Measurements from ENCODE around the gene OR5M3. TPM values are rescaled to one million over a fixed set of nuclear protein-coding genes. Genes with fewer than 3 reads are reported as not detected.

Gene OR5M3
- total and polyA plus RNA-seq, 2 donors (not counting 1 experiment from before 2014, with no cell fraction given) = not detected

DNA sequence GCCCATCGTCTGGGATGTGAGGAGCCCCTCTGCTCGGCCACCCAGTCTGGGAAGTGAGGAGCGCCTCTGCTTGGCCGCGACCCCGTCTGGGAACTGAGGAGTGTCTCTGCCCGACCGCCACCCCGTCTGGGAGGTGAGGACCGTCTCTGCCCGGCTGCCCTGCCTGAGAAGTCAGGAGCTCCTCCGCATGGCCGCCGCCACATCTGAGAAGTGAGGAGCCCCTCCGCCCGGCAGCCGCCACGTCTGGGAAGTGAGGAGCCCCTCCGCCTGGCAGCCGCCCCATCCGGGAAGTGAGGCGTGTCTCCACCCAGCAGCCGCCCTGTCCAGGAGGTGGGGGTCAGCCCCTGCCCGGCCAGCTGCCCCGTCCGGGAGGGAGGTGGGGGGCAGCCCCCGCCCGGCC lies 23.9 kb upstream of the OR5M3 start:
- Histone ChIP-seq H4K20me1 (ENCODE audit: control insufficient read depth, insufficient read depth, low read length, poor library complexity, severe bottlenecking) (no peaks in the 10 kb centered on the region), H3K9ac (ENCODE audit: low read length) (no peak overlapping the region), H3K27ac (ENCODE audit: low read length in 2 of 2) (no peak overlapping the region), H3K9me3 (ENCODE audit: control extremely low read depth in 1 of 3, control insufficient read depth in 2 of 3, insufficient read depth in 1 of 3, low read length in 2 of 3) (peaks cover 0 to 14% (median 0%) of the 10 kb centered on the region in 3 donors), H3K4me1 (ENCODE audit: control insufficient read depth in 2 of 2, insufficient read depth in 2 of 2, low read length in 2 of 2) (no peaks in the 10 kb centered on the region), H3K4me3 (ENCODE audit: control extremely low read depth in 1 of 5, extremely low read depth in 1 of 5, insufficient read depth in 1 of 5, low read depth in 2 of 5, low read length in 4 of 5) (no peak overlapping the region), H3K4me2 (replicated peaks; ENCODE audit: low read depth, low read length, poor library complexity, severe bottlenecking) (no peak overlapping the region), H3K79me2 (ENCODE audit: control insufficient read depth, insufficient read depth, low read length) (no peaks in the 10 kb centered on the region), H3K27me3 (replicated peaks in 1 of 4; ENCODE audit: control extremely low read depth in 1 of 4, control insufficient read depth in 3 of 4, insufficient read depth in 4 of 4, low read length in 3 of 4) (no peaks in the 10 kb centered on the region), H2AFZ (ENCODE audit: insufficient read depth, low read depth, low read length, poor library complexity, severe bottlenecking) (no peak overlapping the region), H3K36me3 (replicated peaks in 1 of 2; ENCODE audit: control extremely low read depth in 1 of 2, control insufficient read depth in 1 of 2, extremely low read depth in 1 of 2, insufficient read depth in 2 of 2, low read length in 1 of 2) (no peaks in the 10 kb centered on the region)
- Mint-ChIP-seq H3K27ac (no peak overlapping the region), H3K4me3 (no peak overlapping the region), H3K27me3 (no peaks in the 10 kb centered on the region), H3K4me1 (no peaks in the 10 kb centered on the region), H3K9me3 (ENCODE audit: insufficient read depth) (peaks cover 5% of the 10 kb centered on the region)
- ATAC-seq (ENCODE audit: low read depth) (no peak), DNase-seq (no peak)
- ChIA-PET POLR2A (no interaction called here), CTCF (no interaction called here)
- TF ChIP-seq, protein P1, sequence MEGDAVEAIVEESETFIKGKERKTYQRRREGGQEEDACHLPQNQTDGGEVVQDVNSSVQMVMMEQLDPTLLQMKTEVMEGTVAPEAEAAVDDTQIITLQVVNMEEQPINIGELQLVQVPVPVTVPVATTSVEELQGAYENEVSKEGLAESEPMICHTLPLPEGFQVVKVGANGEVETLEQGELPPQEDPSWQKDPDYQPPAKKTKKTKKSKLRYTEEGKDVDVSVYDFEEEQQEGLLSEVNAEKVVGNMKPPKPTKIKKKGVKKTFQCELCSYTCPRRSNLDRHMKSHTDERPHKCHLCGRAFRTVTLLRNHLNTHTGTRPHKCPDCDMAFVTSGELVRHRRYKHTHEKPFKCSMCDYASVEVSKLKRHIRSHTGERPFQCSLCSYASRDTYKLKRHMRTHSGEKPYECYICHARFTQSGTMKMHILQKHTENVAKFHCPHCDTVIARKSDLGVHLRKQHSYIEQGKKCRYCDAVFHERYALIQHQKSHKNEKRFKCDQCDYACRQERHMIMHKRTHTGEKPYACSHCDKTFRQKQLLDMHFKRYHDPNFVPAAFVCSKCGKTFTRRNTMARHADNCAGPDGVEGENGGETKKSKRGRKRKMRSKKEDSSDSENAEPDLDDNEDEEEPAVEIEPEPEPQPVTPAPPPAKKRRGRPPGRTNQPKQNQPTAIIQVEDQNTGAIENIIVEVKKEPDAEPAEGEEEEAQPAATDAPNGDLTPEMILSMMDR (IDR thresholded peaks at IDR 0.05) = no peak
- TF ChIP-seq EZH2 (IDR thresholded peaks at IDR 0.05; ENCODE audit: borderline replicate concordance, insufficient read depth, low read depth, low read length, poor library complexity, severe bottlenecking) = no peak
- intact Hi-C loops (cut with micrococcal nuclease) = no loop called here
- 97% methylated on average over 18 of the region's 28 CpGs for WGBS (ENCODE audit: insufficient coverage)

DNA sequence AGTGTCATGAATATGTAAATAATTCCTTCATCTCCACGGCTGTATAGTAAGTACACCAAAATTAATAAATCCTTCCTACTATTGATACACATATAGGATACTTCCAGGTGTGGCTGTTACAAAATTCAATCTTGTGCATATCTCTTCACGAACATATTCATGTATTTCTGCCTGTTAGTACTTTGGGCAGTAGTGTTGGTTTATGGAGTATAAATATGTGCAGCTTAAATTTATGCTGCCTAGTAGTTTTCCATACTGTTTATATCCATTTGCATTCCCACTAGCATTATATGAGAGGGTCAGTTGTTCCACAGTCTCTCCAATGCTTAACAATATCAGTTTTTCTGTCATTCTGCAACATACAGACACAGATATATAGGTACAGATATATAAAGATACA lies 22.0 kb upstream of the OR5M3 start:
- Mint-ChIP-seq H3K4me3 (no peak overlapping the region), H3K27ac (no peak overlapping the region), H3K4me1 (no peaks in the 10 kb centered on the region), H3K9me3 (ENCODE audit: insufficient read depth) (peaks cover 5% of the 10 kb centered on the region), H3K27me3 (no peaks in the 10 kb centered on the region)
- Histone ChIP-seq H3K4me3 (ENCODE audit: control extremely low read depth in 1 of 5, extremely low read depth in 1 of 5, insufficient read depth in 1 of 5, low read depth in 2 of 5, low read length in 4 of 5) (no peak overlapping the region), H4K20me1 (ENCODE audit: control insufficient read depth, insufficient read depth, low read length, poor library complexity, severe bottlenecking) (no peaks in the 10 kb centered on the region), H3K27ac (ENCODE audit: low read length in 2 of 2) (no peak overlapping the region), H3K9ac (ENCODE audit: low read length) (no peak overlapping the region), H3K4me2 (replicated peaks; ENCODE audit: low read depth, low read length, poor library complexity, severe bottlenecking) (no peak overlapping the region), H3K9me3 (ENCODE audit: control extremely low read depth in 1 of 3, control insufficient read depth in 2 of 3, insufficient read depth in 1 of 3, low read length in 2 of 3) (peaks cover 0 to 18% (median 0%) of the 10 kb centered on the region in 3 donors), H2AFZ (ENCODE audit: insufficient read depth, low read depth, low read length, poor library complexity, severe bottlenecking) (no peak overlapping the region), H3K27me3 (replicated peaks in 1 of 4; ENCODE audit: control extremely low read depth in 1 of 4, control insufficient read depth in 3 of 4, insufficient read depth in 4 of 4, low read length in 3 of 4) (no peaks in the 10 kb centered on the region), H3K4me1 (ENCODE audit: control insufficient read depth in 2 of 2, insufficient read depth in 2 of 2, low read length in 2 of 2) (no peaks in the 10 kb centered on the region), H3K79me2 (ENCODE audit: control insufficient read depth, insufficient read depth, low read length) (no peaks in the 10 kb centered on the region), H3K36me3 (replicated peaks in 1 of 2; ENCODE audit: control extremely low read depth in 1 of 2, control insufficient read depth in 1 of 2, extremely low read depth in 1 of 2, insufficient read depth in 2 of 2, low read length in 1 of 2) (no peaks in the 10 kb centered on the region)
- POLR2A ChIA-PET = no interaction called here
- CTCF ChIA-PET = no interaction called here
- ATAC-seq (ENCODE audit: low read depth) (no peak), DNase-seq (no peak)
- no CpG with 5 or more reads among the region's 2 CpGs for WGBS (ENCODE audit: insufficient coverage)
- no peak for TF ChIP-seq EZH2 (IDR thresholded peaks at IDR 0.05; ENCODE audit: borderline replicate concordance, insufficient read depth, low read depth, low read length, poor library complexity, severe bottlenecking)
- TF ChIP-seq, protein P1 (IDR thresholded peaks at IDR 0.05) = no peak
- intact Hi-C loops (cut with micrococcal nuclease) = no loop called here
